Brain microvascular endothelial cell (primary cell): ENCODE data around the gene C1orf35.

Source experiments
- DNase-seq: peaks from one replicate; pipeline ENCODE4 v3.0.0-alpha.2; 2020
- H3K27ac ChIP-seq: fragments of 250-450 bp; sonication (Bioruptor Pico); 2 replicates; pipeline ENCODE4 v1.5.1; 2020; ENCODE audit warnings: mild to moderate bottlenecking, moderate library complexity
- H3K27me3 ChIP-seq: fragments of 250-450 bp; sonication (Bioruptor Pico); replicated peaks from 2 replicates; pipeline ENCODE4 v1.5.1; 2020; ENCODE audit warnings: mild to moderate bottlenecking
- H3K36me3 ChIP-seq: fragments of 250-450 bp; sonication (Bioruptor Pico); replicated peaks from 2 replicates; pipeline ENCODE4 v1.5.1; 2020; ENCODE audit warnings: mild to moderate bottlenecking
- H3K4me3 ChIP-seq: 2 replicates; pipeline ENCODE4 v1.5.1; 2011; ENCODE audit warnings: low read depth, mild to moderate bottlenecking, control low read depth, low read length, moderate library complexity
- CTCF ChIP-seq: IDR thresholded peaks from 2 replicates; pipeline ENCODE4 v1.5.1; 2011; ENCODE audit warnings: low read depth, mild to moderate bottlenecking, moderate library complexity, low read length, control low read depth, inconsistent platforms; ENCODE audit errors: missing control alignments
- in situ Hi-C: cut with HindIII; loops from 2 replicates; pipeline ENCODE4 v1.10.0; 2017; ENCODE audit warnings: low sequenced_read_pairs, low pct_ligation_motif_present

C1orf35 gene

GRCh38 chr1:228140724-228141225 lies 37.6 kb upstream of the C1orf35 start:
- no peak for TF ChIP-seq CTCF
- peak overlapping the region; percentile 93 for H3K4me3 ChIP-seq

GRCh38 chr1:228139931-228140723 lies 37.0 kb upstream of the C1orf35 start, which contains the start of gene GUK1:
TSS of gene GUK1 (plus strand) at chr1:228140279. CDS start at chr1:228140303, 24 bp downstream.
- peaks cover 5% of the 10 kb centered on the region for H3K36me3 ChIP-seq
- in situ Hi-C loops: no loop called here
- peak within 1 kb of the TSS; percentile 89 for H3K27ac ChIP-seq
- peak; percentile 20 for TF ChIP-seq CTCF
- peak within 1 kb of the TSS; percentile 93 for H3K4me3 ChIP-seq
- peak; percentile 100 for DNase-seq
- peaks cover 4% of the 10 kb centered on the region for H3K27me3 ChIP-seq

More at GRCh38 chr1:228140724-228141225, 37.6 kb upstream of the C1orf35 start:
- no peak for DNase-seq
- H3K27ac ChIP-seq: peak overlapping the region; percentile 89
- H3K27me3 ChIP-seq: peaks cover 4% of the 10 kb centered on the region
- in situ Hi-C loops: no loop called here
- peaks cover 5% of the 10 kb centered on the region for H3K36me3 ChIP-seq

GRCh38 chr1:228139406-228139930 lies 36.3 kb upstream of the C1orf35 start:
- Histone ChIP-seq H3K27ac (peak overlapping the region; percentile 89), H3K4me3 (peak overlapping the region; percentile 93), H3K27me3 (peaks cover 4% of the 10 kb centered on the region), H3K36me3 (peaks cover 5% of the 10 kb centered on the region)
- in situ Hi-C loops: no loop called here
- no peak for TF ChIP-seq CTCF
- DNase-seq: no peak

GRCh38 chr1:228136901-228137300 lies 33.8 kb upstream of the C1orf35 start:
- Histone ChIP-seq H3K36me3 (peaks cover 1% of the 10 kb centered on the region), H3K27me3 (peaks cover 4% of the 10 kb centered on the region), H3K4me3 (no peak overlapping the region), H3K27ac (no peak overlapping the region)
- TF ChIP-seq CTCF: no peak
- in situ Hi-C loops: no loop called here
- no peak for DNase-seq

- Histone ChIP-seq H3K27ac (no peak overlapping the region), H3K4me3 (no peak overlapping the region), H3K36me3 (no peaks in the 10 kb centered on the region), H3K27me3 (peaks cover 4% of the 10 kb centered on the region)
- DNase-seq: no peak
- in situ Hi-C loops: no loop called here
- no peak for TF ChIP-seq CTCF
Measured at GRCh38 chr1:228134591-228134990, 31.5 kb upstream of the C1orf35 start.
